Measurements from ENCODE around the gene JARID2. TPM values are rescaled to one million over a fixed set of nuclear protein-coding genes. Genes with fewer than 3 reads are reported as not detected.

The JARID2 gene
- total RNA-seq, 1 donor from 2014 or later = 65.6 TPM

GRCh38 chr6:15561447-15562199 lies 315.8 kb downstream of the JARID2 start:
- no peak overlapping the region for H3K4me3 Mint-ChIP-seq (ENCODE audit: low read depth)
- no peak for DNase-seq (ENCODE audit: low spot score, unreplicated experiment)
- no peaks in the 10 kb centered on the region for H3K27me3 Mint-ChIP-seq
- H3K4me1 Mint-ChIP-seq (ENCODE audit: low read depth) = peaks cover 6% of the 10 kb centered on the region
- no peaks in the 10 kb centered on the region for H3K9me3 Mint-ChIP-seq (ENCODE audit: low read depth)
- no peak for TF ChIP-seq CTCF (IDR thresholded peaks at IDR 0.05; ENCODE audit: unreplicated experiment)
- peaks cover 1% of the 10 kb centered on the region for H3K36me3 Mint-ChIP-seq (ENCODE audit: insufficient read depth)
- no peak overlapping the region for H3K27ac Mint-ChIP-seq

GRCh38 chr6:15562977-15563376 lies 317.1 kb downstream of the JARID2 start:
- peaks cover 6% of the 10 kb centered on the region for H3K4me1 Mint-ChIP-seq (ENCODE audit: low read depth)
- no peaks in the 10 kb centered on the region for H3K9me3 Mint-ChIP-seq (ENCODE audit: low read depth)
- no peak for DNase-seq (ENCODE audit: low spot score, unreplicated experiment)
- H3K27me3 Mint-ChIP-seq = no peaks in the 10 kb centered on the region
- no peak overlapping the region for H3K27ac Mint-ChIP-seq
- no peak for TF ChIP-seq CTCF (IDR thresholded peaks at IDR 0.05; ENCODE audit: unreplicated experiment)
- no peak overlapping the region for H3K4me3 Mint-ChIP-seq (ENCODE audit: low read depth)
- H3K36me3 Mint-ChIP-seq (ENCODE audit: insufficient read depth) = peaks cover 1% of the 10 kb centered on the region

- H3K36me3 Mint-ChIP-seq (ENCODE audit: insufficient read depth) = peaks cover 3% of the 10 kb centered on the region
- DNase-seq (ENCODE audit: low spot score, unreplicated experiment) = no peak
- no peak for TF ChIP-seq CTCF (IDR thresholded peaks at IDR 0.05; ENCODE audit: unreplicated experiment)
- H3K4me3 Mint-ChIP-seq (ENCODE audit: low read depth) = no peak overlapping the region
- H3K4me1 Mint-ChIP-seq (ENCODE audit: low read depth) = peaks cover 6% of the 10 kb centered on the region
- H3K9me3 Mint-ChIP-seq (ENCODE audit: low read depth) = no peaks in the 10 kb centered on the region
- H3K27ac Mint-ChIP-seq = peak overlapping the region; percentile 28
- H3K27me3 Mint-ChIP-seq = no peaks in the 10 kb centered on the region
Observed at GRCh38 chr6:15569035-15569995, 323.4 kb downstream of the JARID2 start.

- H3K4me3 Mint-ChIP-seq (ENCODE audit: low read depth) = no peak overlapping the region
- DNase-seq (ENCODE audit: low spot score, unreplicated experiment) = no peak
- H3K4me1 Mint-ChIP-seq (ENCODE audit: low read depth) = peaks cover 6% of the 10 kb centered on the region
- no peak overlapping the region for H3K27ac Mint-ChIP-seq
- no peak for TF ChIP-seq CTCF (IDR thresholded peaks at IDR 0.05; ENCODE audit: unreplicated experiment)
- peaks cover 3% of the 10 kb centered on the region for H3K36me3 Mint-ChIP-seq (ENCODE audit: insufficient read depth)
- no peaks in the 10 kb centered on the region for H3K27me3 Mint-ChIP-seq
- H3K9me3 Mint-ChIP-seq (ENCODE audit: low read depth) = no peaks in the 10 kb centered on the region
Observed at GRCh38 chr6:15570171-15570570, 324.3 kb downstream of the JARID2 start.

Data from progenitor cell of endocrine pancreas (in vitro differentiated cells).